Measurements from ENCODE around the gene KIAA1191. TPM values are rescaled to one million over a fixed set of nuclear protein-coding genes. Genes with fewer than 3 reads are reported as not detected.

KIAA1191 gene
- total and polyA plus RNA-seq, 9 of the 15 experiments (the other 6 are each of a cell fraction or from before 2014, with no cell fraction given), result 31.0 to 80.2 (median 45.7) TPM

GRCh38 chr5:176361437-176362232 is at the start of gene KIAA1191 (continued):
- TF ChIP-seq BCL6 (CRISPR knock-in tag; IDR thresholded peaks at IDR 0.05) (no peak), ZC3H8 (IDR thresholded peaks at IDR 0.05) (no peak), PTTG1 (tag; IDR thresholded peaks at IDR 0.05; ENCODE audit: low read depth) (no peak), CBFA2T3 (IDR thresholded peaks at IDR 0.05) (no peak), DPF2 (IDR thresholded peaks at IDR 0.05) (no peak), ZNF449 (CRISPR knock-in tag; IDR thresholded peaks at IDR 0.05) (no peak), CSDE1 (IDR thresholded peaks at IDR 0.05) (no peak), POLR2AphosphoS5 (IDR thresholded peaks at IDR 0.05; ENCODE audit: control insufficient read depth, insufficient read depth, low read depth, low read length) (peak; percentile 85), ZNF431 (CRISPR knock-in tag; IDR thresholded peaks at IDR 0.05) (no peak; the same call in 1 of the 2 replicates), ZNF695 (CRISPR knock-in tag; IDR thresholded peaks at IDR 0.05) (no peak), EP400 (IDR thresholded peaks at IDR 0.05) (peak; percentile 75), KDM5B (IDR thresholded peaks at IDR 0.05; ENCODE audit: insufficient replicate concordance, low read depth, low read length) (peak; percentile 95), IRF9 (tag; IDR thresholded peaks at IDR 0.05) (no peak), ZNF174 (CRISPR knock-in tag; IDR thresholded peaks at IDR 0.05) (no peak), CTCF (IDR thresholded peaks at IDR 0.05 in 2 of 3, conservative IDR thresholded peaks at IDR 0.05 in 1 of 3; ENCODE audit: insufficient read depth in 2 of 3, low read depth in 1 of 3, low read length in 3 of 3) (peak in 2 of 3 experiments; percentile 54 to 63; a peak in 4 of 6 replicates), CREBBP (IDR thresholded peaks at IDR 0.05; ENCODE audit: low read depth, low read length) (no peak), E2F3 (CRISPR knock-in tag; IDR thresholded peaks at IDR 0.05) (peak; percentile 76; the same call in 1 of the 2 replicates), ZNF197 (CRISPR knock-in tag; IDR thresholded peaks at IDR 0.05; ENCODE audit: low read depth) (no peak), ELK1 (CRISPR knock-in tag; IDR thresholded peaks at IDR 0.05) (no peak), MAX (CRISPR knock-in tag; IDR thresholded peaks at IDR 0.05) (peak; percentile 72; the same call in 1 of the 2 replicates)
